ENCODE measurements around the gene HIP1R.

HIP1R gene

DNA sequence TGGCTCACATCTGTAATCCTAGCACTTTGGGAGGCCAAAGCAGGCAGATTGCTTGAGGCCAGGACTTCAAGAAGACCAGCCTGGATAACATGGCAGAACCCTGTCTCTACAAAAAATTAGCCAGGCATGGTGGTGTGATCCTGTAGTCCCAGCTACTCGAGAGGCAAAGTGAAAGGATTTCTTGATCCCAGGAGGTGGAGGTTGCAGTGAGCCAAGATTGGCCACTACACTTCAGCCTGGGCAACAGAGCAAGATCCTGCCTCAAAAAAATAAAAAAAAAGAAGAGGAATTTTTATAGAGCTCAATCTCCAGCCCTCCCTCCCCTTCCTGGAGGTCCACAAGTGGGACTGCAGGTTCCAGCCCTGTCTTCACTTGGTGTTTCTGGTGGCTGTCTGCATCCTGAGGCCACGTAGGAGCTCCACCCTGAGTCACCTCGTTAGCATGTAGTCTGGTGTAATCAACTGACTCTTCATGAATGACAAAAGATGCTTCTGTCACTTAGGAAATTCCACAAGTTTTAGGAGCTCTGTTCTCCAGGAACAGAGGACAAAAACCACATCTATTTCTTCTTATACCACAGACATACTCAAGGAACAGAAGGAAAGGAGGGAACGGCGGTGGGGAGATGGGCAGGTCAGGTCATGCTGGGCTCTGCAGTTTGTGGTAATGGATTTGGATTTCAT is 44.7 kb upstream of the HIP1R start:
- TF ChIP-seq, protein P1, sequence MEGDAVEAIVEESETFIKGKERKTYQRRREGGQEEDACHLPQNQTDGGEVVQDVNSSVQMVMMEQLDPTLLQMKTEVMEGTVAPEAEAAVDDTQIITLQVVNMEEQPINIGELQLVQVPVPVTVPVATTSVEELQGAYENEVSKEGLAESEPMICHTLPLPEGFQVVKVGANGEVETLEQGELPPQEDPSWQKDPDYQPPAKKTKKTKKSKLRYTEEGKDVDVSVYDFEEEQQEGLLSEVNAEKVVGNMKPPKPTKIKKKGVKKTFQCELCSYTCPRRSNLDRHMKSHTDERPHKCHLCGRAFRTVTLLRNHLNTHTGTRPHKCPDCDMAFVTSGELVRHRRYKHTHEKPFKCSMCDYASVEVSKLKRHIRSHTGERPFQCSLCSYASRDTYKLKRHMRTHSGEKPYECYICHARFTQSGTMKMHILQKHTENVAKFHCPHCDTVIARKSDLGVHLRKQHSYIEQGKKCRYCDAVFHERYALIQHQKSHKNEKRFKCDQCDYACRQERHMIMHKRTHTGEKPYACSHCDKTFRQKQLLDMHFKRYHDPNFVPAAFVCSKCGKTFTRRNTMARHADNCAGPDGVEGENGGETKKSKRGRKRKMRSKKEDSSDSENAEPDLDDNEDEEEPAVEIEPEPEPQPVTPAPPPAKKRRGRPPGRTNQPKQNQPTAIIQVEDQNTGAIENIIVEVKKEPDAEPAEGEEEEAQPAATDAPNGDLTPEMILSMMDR (conservative IDR thresholded peaks at IDR 0.05; ENCODE audit: low read depth, low read length) = no peak
- H3K27me3 ChIP-seq (ENCODE audit: insufficient read depth, low read depth) = no peaks in the 10 kb centered on the region

DNA sequence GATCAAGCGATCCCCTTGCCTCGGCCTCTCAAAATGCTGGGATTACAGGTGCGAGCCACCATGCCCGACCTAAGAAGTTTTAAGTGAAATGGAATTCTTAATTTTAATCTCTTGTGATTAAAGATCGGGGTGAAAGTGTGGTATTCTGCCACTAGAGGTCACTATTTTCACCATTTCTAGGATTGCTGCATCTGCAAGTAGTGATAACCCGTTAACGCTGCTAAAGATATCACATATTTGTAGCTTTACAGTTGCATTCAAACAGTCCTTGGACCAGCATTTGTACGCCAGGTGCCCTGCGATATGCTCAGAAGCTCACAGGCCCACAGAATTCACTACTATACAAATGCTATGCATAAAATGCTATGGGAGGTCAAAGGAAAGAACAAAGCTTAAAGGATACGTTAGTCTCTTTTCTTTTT is 41.6 kb upstream of the HIP1R start:
- H3K27me3 ChIP-seq (ENCODE audit: insufficient read depth, low read depth) = no peaks in the 10 kb centered on the region
- H3K4me2 ChIP-seq = no peak overlapping the region
- no peak overlapping the region for H3K27ac ChIP-seq
- no peaks in the 10 kb centered on the region for H4K20me1 ChIP-seq (ENCODE audit: insufficient read depth)
- no peak overlapping the region for H3K9ac ChIP-seq
- H2AFZ ChIP-seq (ENCODE audit: low read depth) = no peak overlapping the region
- H3K4me1 ChIP-seq (ENCODE audit: low read depth, poor library complexity, severe bottlenecking) = peaks cover 3% of the 10 kb centered on the region
- H3K4me3 ChIP-seq (IDR thresholded peaks at IDR 0.05; ENCODE audit: insufficient read depth, low read depth, low read length) = no peak overlapping the region
- H3K36me3 ChIP-seq (ENCODE audit: insufficient read depth) = no peaks in the 10 kb centered on the region
- TF ChIP-seq, protein P1 (conservative IDR thresholded peaks at IDR 0.05; ENCODE audit: low read depth, low read length) = peak; percentile 77
- no peaks in the 10 kb centered on the region for H3K79me2 ChIP-seq (ENCODE audit: insufficient read depth, low read depth)

More for the DNA sequence above, 44.7 kb upstream of the HIP1R start:
- Histone ChIP-seq H3K4me3 (IDR thresholded peaks at IDR 0.05; ENCODE audit: insufficient read depth, low read depth, low read length) (no peak overlapping the region), H3K4me2 (no peak overlapping the region), H4K20me1 (ENCODE audit: insufficient read depth) (no peaks in the 10 kb centered on the region), H3K4me1 (ENCODE audit: low read depth, poor library complexity, severe bottlenecking) (peaks cover 3% of the 10 kb centered on the region), H3K9ac (no peak overlapping the region), H3K79me2 (ENCODE audit: insufficient read depth, low read depth) (no peaks in the 10 kb centered on the region), H3K36me3 (ENCODE audit: insufficient read depth) (no peaks in the 10 kb centered on the region), H3K27ac (no peak overlapping the region), H2AFZ (ENCODE audit: low read depth) (no peak overlapping the region)

DNA sequence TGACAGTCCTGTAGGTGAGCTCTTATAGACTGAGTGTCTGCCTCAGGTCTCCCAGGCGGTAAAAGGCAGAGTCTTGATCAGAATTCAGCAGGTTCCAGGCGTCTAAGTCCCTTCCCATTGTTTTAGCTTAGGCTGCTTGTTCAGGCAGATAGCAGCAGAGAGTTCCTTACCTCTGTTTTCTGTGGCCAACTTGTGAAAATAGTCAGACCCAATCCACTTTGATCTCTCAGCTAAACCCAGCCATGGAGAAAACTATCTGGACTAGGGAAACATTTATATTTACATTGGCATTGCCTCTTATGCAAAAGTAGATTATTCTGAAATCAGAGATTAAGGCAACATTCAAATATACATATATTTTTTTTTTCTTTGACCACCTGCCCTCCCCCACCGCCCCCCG is 39.5 kb upstream of the HIP1R start:
- H3K9ac ChIP-seq = no peak overlapping the region
- H3K79me2 ChIP-seq (ENCODE audit: insufficient read depth, low read depth) = no peaks in the 10 kb centered on the region
- H2AFZ ChIP-seq (ENCODE audit: low read depth) = no peak overlapping the region
- peaks cover 3% of the 10 kb centered on the region for H3K4me1 ChIP-seq (ENCODE audit: low read depth, poor library complexity, severe bottlenecking)
- no peak overlapping the region for H3K4me3 ChIP-seq (IDR thresholded peaks at IDR 0.05; ENCODE audit: insufficient read depth, low read depth, low read length)
- H3K36me3 ChIP-seq (ENCODE audit: insufficient read depth) = no peaks in the 10 kb centered on the region
- H3K4me2 ChIP-seq = no peak overlapping the region
- no peaks in the 10 kb centered on the region for H4K20me1 ChIP-seq (ENCODE audit: insufficient read depth)
- no peak overlapping the region for H3K27ac ChIP-seq
- TF ChIP-seq, protein P1 (conservative IDR thresholded peaks at IDR 0.05; ENCODE audit: low read depth, low read length) = no peak
- no peaks in the 10 kb centered on the region for H3K27me3 ChIP-seq (ENCODE audit: insufficient read depth, low read depth)

DNA sequence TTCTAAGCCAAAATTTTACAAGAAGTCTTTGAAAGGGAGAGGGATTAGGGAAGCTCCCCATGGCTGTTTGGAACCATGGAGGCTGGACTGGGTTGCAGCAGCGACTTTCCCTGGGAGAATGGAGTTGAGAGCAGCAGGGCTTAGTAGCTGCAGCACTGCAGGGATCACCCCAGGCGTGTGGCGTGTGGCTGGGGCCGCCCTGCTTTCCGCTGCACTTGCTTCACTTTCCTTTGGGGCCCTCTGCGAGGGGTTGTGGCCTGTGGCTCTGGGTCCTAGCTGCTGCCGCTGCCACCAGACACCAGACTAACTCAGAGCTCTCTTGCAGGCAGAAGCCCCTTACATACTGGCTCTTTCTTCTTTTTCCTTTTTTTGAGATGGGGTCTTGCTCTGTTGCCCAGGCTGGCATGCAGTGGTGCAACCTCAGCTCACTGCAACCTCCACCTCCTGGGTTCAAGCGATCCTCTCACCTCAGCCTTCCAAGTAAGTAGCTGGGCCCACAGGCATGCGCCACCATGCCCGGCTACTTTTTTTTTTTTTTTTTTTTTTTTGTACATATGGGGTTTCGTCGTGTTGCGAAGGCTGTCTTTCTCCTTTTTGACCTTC is 35.5 kb upstream of the HIP1R start:
- Histone ChIP-seq H3K79me2 (ENCODE audit: insufficient read depth, low read depth) (no peaks in the 10 kb centered on the region), H3K27ac (no peak overlapping the region), H3K4me2 (no peak overlapping the region), H3K27me3 (ENCODE audit: insufficient read depth, low read depth) (no peaks in the 10 kb centered on the region), H3K4me3 (IDR thresholded peaks at IDR 0.05; ENCODE audit: insufficient read depth, low read depth, low read length) (no peak overlapping the region), H3K4me1 (ENCODE audit: low read depth, poor library complexity, severe bottlenecking) (no peaks in the 10 kb centered on the region), H4K20me1 (ENCODE audit: insufficient read depth) (no peaks in the 10 kb centered on the region), H3K9ac (no peak overlapping the region), H3K36me3 (ENCODE audit: insufficient read depth) (no peaks in the 10 kb centered on the region), H2AFZ (ENCODE audit: low read depth) (no peak overlapping the region)
- TF ChIP-seq, protein P1 (conservative IDR thresholded peaks at IDR 0.05; ENCODE audit: low read depth, low read length) = no peak
